ENCODE results near the gene PEX7.
"Not testable (repeated sequence)": the region's sequence is repeated elsewhere in the genome, so short reads cannot be mapped to it uniquely, and the experiment has no call there.

PEX7 gene

GRCh38 chr6:136893187-136893586 is 70.8 kb downstream of the PEX7 start:
- DNase-seq (ENCODE audit: low read depth, low spot score) = no peak
- TF ChIP-seq, protein P1, sequence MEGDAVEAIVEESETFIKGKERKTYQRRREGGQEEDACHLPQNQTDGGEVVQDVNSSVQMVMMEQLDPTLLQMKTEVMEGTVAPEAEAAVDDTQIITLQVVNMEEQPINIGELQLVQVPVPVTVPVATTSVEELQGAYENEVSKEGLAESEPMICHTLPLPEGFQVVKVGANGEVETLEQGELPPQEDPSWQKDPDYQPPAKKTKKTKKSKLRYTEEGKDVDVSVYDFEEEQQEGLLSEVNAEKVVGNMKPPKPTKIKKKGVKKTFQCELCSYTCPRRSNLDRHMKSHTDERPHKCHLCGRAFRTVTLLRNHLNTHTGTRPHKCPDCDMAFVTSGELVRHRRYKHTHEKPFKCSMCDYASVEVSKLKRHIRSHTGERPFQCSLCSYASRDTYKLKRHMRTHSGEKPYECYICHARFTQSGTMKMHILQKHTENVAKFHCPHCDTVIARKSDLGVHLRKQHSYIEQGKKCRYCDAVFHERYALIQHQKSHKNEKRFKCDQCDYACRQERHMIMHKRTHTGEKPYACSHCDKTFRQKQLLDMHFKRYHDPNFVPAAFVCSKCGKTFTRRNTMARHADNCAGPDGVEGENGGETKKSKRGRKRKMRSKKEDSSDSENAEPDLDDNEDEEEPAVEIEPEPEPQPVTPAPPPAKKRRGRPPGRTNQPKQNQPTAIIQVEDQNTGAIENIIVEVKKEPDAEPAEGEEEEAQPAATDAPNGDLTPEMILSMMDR (IDR thresholded peaks at IDR 0.05; ENCODE audit: low read depth, low read length) = no peak
- in situ Hi-C loops (cut with HindIII; ENCODE audit: low sequenced_read_pairs) = no loop called here
- no peak overlapping the region for H3K4me3 ChIP-seq (ENCODE audit: low read depth, low read length)

DNA sequence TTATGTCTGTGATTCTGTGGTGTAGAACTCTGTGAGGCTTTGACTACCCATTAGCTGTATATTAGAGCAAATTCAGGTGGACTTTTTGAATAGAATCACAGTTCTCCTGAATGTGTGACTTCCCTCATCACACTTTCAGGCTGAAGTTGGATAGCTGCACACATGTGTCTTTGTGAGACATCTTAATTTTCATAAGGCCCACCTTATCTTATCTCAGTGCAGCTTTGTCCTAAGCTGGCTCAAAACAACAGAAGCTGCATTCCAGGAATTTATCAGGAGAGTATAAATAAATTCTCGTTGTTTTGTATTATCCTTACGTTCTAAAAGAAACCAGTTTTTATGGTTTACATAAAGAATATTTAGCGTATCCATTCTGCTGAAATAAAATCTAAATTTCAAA is 73.5 kb downstream of the PEX7 start:
- in situ Hi-C loops (cut with HindIII; ENCODE audit: low sequenced_read_pairs) = no loop called here
- DNase-seq (ENCODE audit: low read depth, low spot score) = no peak
- TF ChIP-seq, protein P1 (IDR thresholded peaks at IDR 0.05; ENCODE audit: low read depth, low read length) = no peak
- no peak overlapping the region for H3K4me3 ChIP-seq (ENCODE audit: low read depth, low read length)

- H3K4me3 ChIP-seq (ENCODE audit: low read depth, low read length) = no peak overlapping the region
- TF ChIP-seq, protein P1 (IDR thresholded peaks at IDR 0.05; ENCODE audit: low read depth, low read length) = no peak
- in situ Hi-C loops (cut with HindIII; ENCODE audit: low sequenced_read_pairs) = no loop called here
- DNase-seq (ENCODE audit: low read depth, low spot score) = no peak
These were observed 74.7 kb downstream of the PEX7 start for GRCh38 chr6:136897071-136897470.

DNA sequence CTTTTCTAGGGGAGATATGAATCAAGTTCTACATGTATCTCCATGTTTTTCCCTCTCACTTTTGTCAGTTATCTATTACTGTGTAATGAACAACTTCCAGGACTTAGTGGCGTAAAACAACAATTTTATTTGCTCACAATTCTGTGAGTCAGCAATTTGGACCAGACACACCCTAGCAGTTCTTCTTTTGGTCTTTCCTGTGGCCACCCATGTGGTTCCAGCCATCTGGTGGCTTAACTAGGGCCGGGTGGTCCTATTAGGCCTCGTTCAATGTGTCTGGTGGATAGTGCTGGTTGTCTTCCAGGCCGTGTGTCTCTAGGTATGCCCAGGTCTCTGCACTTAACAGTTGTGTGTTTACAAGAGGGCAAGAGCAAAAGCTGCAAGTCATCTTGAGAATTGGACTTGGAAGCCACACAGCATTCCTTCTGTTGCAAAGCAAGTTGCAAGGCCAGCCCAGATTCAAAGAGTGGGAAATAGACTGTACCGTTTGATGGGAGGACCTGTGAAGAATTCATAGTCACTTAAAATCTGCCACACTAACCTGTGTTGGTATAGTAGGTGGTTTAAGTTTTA is 78.9 kb downstream of the PEX7 start:
- in situ Hi-C loops (cut with HindIII; ENCODE audit: low sequenced_read_pairs) = no loop called here
- H3K4me3 ChIP-seq (ENCODE audit: low read depth, low read length) = no peak overlapping the region
- TF ChIP-seq, protein P1 (IDR thresholded peaks at IDR 0.05; ENCODE audit: low read depth, low read length) = no peak
- no peak for DNase-seq (ENCODE audit: low read depth, low spot score)

GRCh38 chr6:136904477-136904876 is 82.1 kb downstream of the PEX7 start:
- in situ Hi-C loops (cut with HindIII; ENCODE audit: low sequenced_read_pairs); DNase-seq (ENCODE audit: low read depth, low spot score); H3K4me3 ChIP-seq (ENCODE audit: low read depth, low read length): not testable (repeated sequence)

GRCh38 chr6:136914947-136915346 is 92.6 kb downstream of the PEX7 start:
- H3K4me3 ChIP-seq (ENCODE audit: low read depth, low read length) = no peak overlapping the region
- no peak for DNase-seq (ENCODE audit: low read depth, low spot score)
- TF ChIP-seq, protein P1 (IDR thresholded peaks at IDR 0.05; ENCODE audit: low read depth, low read length) = no peak
- in situ Hi-C loops (cut with HindIII; ENCODE audit: low sequenced_read_pairs) = no loop called here

DNA sequence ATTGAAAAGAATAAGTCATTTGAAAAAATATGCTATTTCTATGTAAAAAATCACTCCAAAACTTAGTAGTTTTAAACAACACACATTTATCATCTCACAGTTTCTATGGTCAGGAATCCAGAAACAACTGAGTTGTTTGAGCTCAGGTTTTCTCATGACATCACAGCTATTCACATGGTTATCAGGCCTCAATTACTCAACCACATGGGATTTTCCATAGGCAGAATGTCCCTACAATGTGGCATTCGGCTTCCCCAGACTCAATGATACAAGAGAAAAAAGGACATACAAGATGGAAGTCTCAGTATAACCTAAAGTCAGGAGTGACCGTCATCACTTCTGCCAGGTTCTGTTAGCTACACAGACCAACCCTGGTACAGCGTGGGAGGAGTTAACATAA is 96.3 kb downstream of the PEX7 start:
- no peak for DNase-seq (ENCODE audit: low read depth, low spot score)
- in situ Hi-C loops (cut with HindIII; ENCODE audit: low sequenced_read_pairs) = no loop called here
- TF ChIP-seq, protein P1 (IDR thresholded peaks at IDR 0.05; ENCODE audit: low read depth, low read length) = no peak
- H3K4me3 ChIP-seq (ENCODE audit: low read depth, low read length) = no peak overlapping the region
